ENCODE measurements around the gene NCKAP5.

NCKAP5 gene

DNA sequence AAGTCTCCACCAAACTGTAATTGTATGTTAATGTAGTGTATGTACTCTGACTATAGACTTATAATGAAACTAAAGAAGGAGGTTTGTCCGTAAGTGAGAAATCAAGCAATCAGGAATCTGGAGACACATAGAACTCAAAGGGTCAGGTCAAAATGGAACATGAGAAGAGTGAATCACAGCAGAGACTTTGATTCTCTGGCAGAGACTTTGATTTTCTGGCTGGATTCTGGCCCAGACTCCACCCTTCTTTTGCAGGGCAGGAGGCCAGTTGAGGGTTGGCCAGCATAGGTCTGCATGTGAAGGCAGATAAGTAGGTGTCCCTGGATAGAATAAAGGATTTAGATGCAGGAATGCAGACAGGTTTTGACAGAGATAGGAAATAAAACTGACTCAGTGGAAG lies 11.0 kb upstream of the NCKAP5 start:
- TF ChIP-seq NFIC (IDR thresholded peaks at IDR 0.05) (0 out of 2 replicates have a peak, but pooled peaks have one; percentile 19), EP300 (IDR thresholded peaks at IDR 0.05; ENCODE audit: borderline replicate concordance) (no peak)

DNA sequence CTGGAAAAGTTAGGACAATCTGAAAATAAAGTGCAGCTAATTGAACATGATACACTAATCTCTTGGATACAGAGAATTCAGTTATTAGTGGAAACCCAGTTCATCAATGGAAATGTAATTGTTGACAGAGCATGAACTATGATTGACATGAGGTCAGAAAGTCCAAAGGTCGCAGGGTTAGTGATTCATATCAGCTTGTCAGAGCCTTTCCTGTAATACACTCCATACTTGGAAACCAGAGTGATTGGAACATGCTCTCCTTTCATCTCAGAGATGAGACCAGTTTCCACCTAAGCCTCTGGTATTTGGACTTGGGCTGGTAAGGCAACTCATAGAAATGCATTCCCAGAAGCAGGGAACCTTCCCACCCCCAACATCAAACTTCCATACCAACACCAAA lies 8.5 kb upstream of the NCKAP5 start:
- TF ChIP-seq CEBPB (IDR thresholded peaks at IDR 0.05): no peak

DNA sequence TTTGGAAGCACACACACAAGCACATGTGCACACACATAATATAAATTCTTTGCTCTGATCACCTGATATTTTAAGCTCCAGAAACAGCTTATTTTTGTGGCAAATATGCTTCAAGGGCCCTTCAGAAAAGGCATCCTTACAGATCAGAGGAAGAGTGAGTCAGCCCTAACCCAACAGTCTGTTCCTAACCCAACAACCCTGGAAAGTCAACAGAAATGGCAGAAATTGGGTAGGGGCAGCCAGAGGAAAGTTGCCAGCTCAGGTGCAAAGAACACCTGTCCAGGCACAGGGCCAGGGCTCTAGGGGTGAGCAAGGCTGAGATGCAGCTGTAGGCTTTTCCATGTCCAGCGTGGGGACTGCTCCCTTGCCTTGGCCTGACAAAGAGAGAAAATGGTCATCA lies 6.4 kb upstream of the NCKAP5 start:
- no peak for TF ChIP-seq CREB1 (IDR thresholded peaks at IDR 0.05; ENCODE audit: low read depth)
- TF ChIP-seq, protein P1, sequence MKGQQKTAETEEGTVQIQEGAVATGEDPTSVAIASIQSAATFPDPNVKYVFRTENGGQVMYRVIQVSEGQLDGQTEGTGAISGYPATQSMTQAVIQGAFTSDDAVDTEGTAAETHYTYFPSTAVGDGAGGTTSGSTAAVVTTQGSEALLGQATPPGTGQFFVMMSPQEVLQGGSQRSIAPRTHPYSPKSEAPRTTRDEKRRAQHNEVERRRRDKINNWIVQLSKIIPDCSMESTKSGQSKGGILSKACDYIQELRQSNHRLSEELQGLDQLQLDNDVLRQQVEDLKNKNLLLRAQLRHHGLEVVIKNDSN (IDR thresholded peaks at IDR 0.05): no peak
- TF ChIP-seq, protein P2, sequence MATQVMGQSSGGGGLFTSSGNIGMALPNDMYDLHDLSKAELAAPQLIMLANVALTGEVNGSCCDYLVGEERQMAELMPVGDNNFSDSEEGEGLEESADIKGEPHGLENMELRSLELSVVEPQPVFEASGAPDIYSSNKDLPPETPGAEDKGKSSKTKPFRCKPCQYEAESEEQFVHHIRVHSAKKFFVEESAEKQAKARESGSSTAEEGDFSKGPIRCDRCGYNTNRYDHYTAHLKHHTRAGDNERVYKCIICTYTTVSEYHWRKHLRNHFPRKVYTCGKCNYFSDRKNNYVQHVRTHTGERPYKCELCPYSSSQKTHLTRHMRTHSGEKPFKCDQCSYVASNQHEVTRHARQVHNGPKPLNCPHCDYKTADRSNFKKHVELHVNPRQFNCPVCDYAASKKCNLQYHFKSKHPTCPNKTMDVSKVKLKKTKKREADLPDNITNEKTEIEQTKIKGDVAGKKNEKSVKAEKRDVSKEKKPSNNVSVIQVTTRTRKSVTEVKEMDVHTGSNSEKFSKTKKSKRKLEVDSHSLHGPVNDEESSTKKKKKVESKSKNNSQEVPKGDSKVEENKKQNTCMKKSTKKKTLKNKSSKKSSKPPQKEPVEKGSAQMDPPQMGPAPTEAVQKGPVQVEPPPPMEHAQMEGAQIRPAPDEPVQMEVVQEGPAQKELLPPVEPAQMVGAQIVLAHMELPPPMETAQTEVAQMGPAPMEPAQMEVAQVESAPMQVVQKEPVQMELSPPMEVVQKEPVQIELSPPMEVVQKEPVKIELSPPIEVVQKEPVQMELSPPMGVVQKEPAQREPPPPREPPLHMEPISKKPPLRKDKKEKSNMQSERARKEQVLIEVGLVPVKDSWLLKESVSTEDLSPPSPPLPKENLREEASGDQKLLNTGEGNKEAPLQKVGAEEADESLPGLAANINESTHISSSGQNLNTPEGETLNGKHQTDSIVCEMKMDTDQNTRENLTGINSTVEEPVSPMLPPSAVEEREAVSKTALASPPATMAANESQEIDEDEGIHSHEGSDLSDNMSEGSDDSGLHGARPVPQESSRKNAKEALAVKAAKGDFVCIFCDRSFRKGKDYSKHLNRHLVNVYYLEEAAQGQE (IDR thresholded peaks at IDR 0.05; ENCODE audit: low read depth): no peak
- TF ChIP-seq YY1 (IDR thresholded peaks at IDR 0.05; ENCODE audit: low read depth): no peak
- no peak for TF ChIP-seq EGR1 (IDR thresholded peaks at IDR 0.05)
- TF ChIP-seq FOXM1 (IDR thresholded peaks at IDR 0.05; ENCODE audit: borderline replicate concordance, low read depth): no peak
- TF ChIP-seq, protein P3, sequence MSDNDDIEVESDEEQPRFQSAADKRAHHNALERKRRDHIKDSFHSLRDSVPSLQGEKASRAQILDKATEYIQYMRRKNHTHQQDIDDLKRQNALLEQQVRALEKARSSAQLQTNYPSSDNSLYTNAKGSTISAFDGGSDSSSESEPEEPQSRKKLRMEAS (IDR thresholded peaks at IDR 0.05): no peak
- TF ChIP-seq TEAD4 (IDR thresholded peaks at IDR 0.05): no peak
- no peak for TF ChIP-seq CEBPB (IDR thresholded peaks at IDR 0.05)
- no peak for TF ChIP-seq TCF12 (IDR thresholded peaks at IDR 0.05; ENCODE audit: low read depth)
- no peak for TF ChIP-seq NFIC (IDR thresholded peaks at IDR 0.05)

DNA sequence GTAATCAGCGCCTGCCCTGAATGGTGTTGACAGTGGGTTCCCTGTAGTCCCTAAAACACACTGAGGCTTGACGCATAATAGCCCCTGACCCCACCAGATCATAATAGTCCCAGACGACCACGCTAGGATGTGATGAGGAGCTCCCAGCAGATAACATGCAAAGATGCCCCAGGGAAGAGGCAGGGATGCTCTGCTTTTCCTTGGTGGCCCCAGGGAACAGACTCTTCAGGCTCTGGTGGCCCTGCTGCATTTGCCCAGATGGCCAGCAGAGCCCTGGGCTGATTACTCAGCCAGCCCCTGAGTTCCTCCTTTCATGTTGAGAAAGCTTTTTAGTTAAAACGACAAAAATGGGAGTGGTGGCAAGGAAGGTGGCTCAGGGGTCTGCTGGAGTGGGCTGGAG lies 5.9 kb upstream of the NCKAP5 start:
- TF ChIP-seq TCF12 (IDR thresholded peaks at IDR 0.05; ENCODE audit: low read depth): no peak
- no peak for TF ChIP-seq CREB1 (IDR thresholded peaks at IDR 0.05; ENCODE audit: low read depth)
- TF ChIP-seq EP300 (IDR thresholded peaks at IDR 0.05; ENCODE audit: borderline replicate concordance): no peak
- TF ChIP-seq ZBTB7A (IDR thresholded peaks at IDR 0.05; ENCODE audit: low read depth): no peak
- TF ChIP-seq RAD21 (IDR thresholded peaks at IDR 0.05; ENCODE audit: low read depth): no peak
- TF ChIP-seq CEBPB (IDR thresholded peaks at IDR 0.05): no peak
- TF ChIP-seq, protein P2 (IDR thresholded peaks at IDR 0.05; ENCODE audit: low read depth): no peak
- no peak for TF ChIP-seq NFIC (IDR thresholded peaks at IDR 0.05)
- TF ChIP-seq EGR1 (IDR thresholded peaks at IDR 0.05): no peak
- TF ChIP-seq, protein P1 (IDR thresholded peaks at IDR 0.05): no peak
- no peak for TF ChIP-seq FOXM1 (IDR thresholded peaks at IDR 0.05; ENCODE audit: borderline replicate concordance, low read depth)
- TF ChIP-seq TEAD4 (IDR thresholded peaks at IDR 0.05): no peak
- no peak for TF ChIP-seq TAF1 (IDR thresholded peaks at IDR 0.05; ENCODE audit: low read depth)
- no peak for TF ChIP-seq YY1 (IDR thresholded peaks at IDR 0.05; ENCODE audit: low read depth)
- TF ChIP-seq, protein P3 (IDR thresholded peaks at IDR 0.05): no peak

DNA sequence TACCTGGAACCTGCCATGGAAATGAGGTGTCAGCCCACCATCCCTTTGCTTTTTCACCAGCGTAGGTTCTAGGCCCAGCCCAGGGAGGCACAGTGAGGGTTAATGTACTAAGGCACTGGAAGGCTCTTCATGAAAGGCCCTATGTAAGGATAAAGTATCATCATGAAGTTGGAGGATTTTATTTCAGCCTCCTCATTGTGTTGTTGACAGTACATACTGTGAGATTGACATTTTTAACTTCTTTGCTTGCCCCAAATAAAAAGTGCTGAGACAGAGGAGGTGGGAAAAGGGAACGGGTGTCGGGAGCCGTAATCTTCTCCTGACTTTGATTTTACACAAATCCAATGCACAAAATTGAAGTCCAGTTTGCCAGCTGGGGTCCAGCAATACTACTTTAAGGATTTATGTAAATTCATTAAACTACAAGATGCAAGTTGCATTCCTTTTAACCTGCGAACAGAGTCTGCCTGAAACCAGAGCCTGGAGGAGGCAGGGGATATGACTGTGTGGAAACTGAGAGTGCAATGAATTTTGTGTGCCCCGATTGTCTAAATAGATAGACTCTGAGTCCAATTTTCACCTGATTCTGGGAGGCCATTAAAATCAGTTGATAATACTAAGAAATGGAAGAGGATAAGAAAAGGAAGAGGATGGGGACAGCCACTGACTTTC lies 5.4 kb upstream of the NCKAP5 start:
- no peak for TF ChIP-seq ZBTB7A (IDR thresholded peaks at IDR 0.05; ENCODE audit: low read depth)
- TF ChIP-seq, protein P1 (IDR thresholded peaks at IDR 0.05): no peak
- TF ChIP-seq RAD21 (IDR thresholded peaks at IDR 0.05; ENCODE audit: low read depth): no peak

DNA sequence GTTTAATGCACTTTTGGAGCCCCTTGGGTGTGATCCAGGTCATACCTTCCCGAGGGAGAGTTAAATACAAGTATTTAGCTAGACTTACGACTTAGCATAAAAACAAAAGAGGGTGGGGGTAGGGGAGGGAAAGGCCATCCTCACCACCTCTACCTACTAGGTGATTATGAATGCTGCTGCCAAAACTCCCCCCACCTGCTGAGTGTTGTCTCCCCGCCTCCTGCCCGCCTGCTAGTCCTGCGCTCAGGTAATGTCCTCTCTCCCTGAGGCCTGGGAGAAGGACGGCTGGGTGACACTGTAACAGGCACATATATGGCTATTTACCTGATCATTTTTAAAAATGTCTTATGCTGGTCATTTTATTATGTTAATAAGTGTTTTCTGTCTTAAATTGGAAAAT lies 3.0 kb upstream of the NCKAP5 start:
- TF ChIP-seq CREB1 (IDR thresholded peaks at IDR 0.05; ENCODE audit: low read depth) (no peak), EP300 (IDR thresholded peaks at IDR 0.05; ENCODE audit: borderline replicate concordance) (no peak), TAF1 (IDR thresholded peaks at IDR 0.05; ENCODE audit: low read depth) (no peak), TEAD4 (IDR thresholded peaks at IDR 0.05) (no peak), ZBTB7A (IDR thresholded peaks at IDR 0.05; ENCODE audit: low read depth) (no peak), NFIC (IDR thresholded peaks at IDR 0.05) (no peak), TCF12 (IDR thresholded peaks at IDR 0.05; ENCODE audit: low read depth) (no peak), YY1 (IDR thresholded peaks at IDR 0.05; ENCODE audit: low read depth) (no peak), FOXM1 (IDR thresholded peaks at IDR 0.05; ENCODE audit: borderline replicate concordance, low read depth) (no peak), CEBPB (IDR thresholded peaks at IDR 0.05) (no peak)
- TF ChIP-seq, protein P1 (IDR thresholded peaks at IDR 0.05): no peak
- TF ChIP-seq, protein P3 (IDR thresholded peaks at IDR 0.05): no peak
- TF ChIP-seq, protein P2 (IDR thresholded peaks at IDR 0.05; ENCODE audit: low read depth): no peak
